Measurements from ENCODE around the gene FLT3LG.

- TF ChIP-seq POLR2AphosphoS5 (IDR thresholded peaks at IDR 0.05; ENCODE audit: low read depth, low read length) (peak; percentile 82), TAF1 (IDR thresholded peaks at IDR 0.05; ENCODE audit: borderline replicate concordance, insufficient read depth, low read length) (peak; percentile 76; the same call in 1 of the 2 replicates), REST (IDR thresholded peaks at IDR 0.05; ENCODE audit: insufficient read depth in 1 of 2, low read depth in 2 of 2, low read length in 2 of 2) (no peak), SIN3A (IDR thresholded peaks at IDR 0.05; ENCODE audit: borderline replicate concordance, insufficient read depth, low read length) (peak; percentile 79; the same call in 1 of the 2 replicates), FOXP2 (optimal IDR thresholded peaks at IDR 0.05; ENCODE audit: borderline replicate concordance, extremely low read depth, extremely low read length, insufficient read depth) (peak; percentile 99)
These were observed 22.4 kb upstream of the FLT3LG start, which contains the start of gene PIH1D1 for GRCh38 chr19:49451430-49452181.
